BJ (cell line): Measurements from ENCODE around the gene CDYL2. TPM values are rescaled to one million over a fixed set of nuclear protein-coding genes. Genes with fewer than 3 reads are reported as not detected.

Experiments
- CTCF ChIA-PET: fragments of 350-600 bp; formaldehyde crosslinking; extraction: SDS; loops from one replicate; lab custom pipeline; 2021; ENCODE audit warnings: antibody characterized with exemption, inconsistent platforms; lab: Yijun Ruan, JAX
- POLR2A ChIA-PET: fragments of 300-600 bp; sonication (Branson Sonifier 250); formaldehyde crosslinking; extraction: SDS; loops from one replicate; lab custom pipeline; 2021; ENCODE audit warnings: antibody characterized with exemption; lab: Charles Lee
- DNase-seq: peaks from one replicate; pipeline ENCODE4 v3.0.0-alpha.2; 2011; ENCODE audit warnings: low read depth
- H3K27me3 ChIP-seq: 2 replicates; pipeline ENCODE4 v1.6.0; 2011; ENCODE audit warnings: low read length; ENCODE audit not compliant: control insufficient read depth, insufficient read depth
- H3K36me3 ChIP-seq: 2 replicates; pipeline ENCODE4 v1.5.1; 2011; ENCODE audit warnings: low read length; ENCODE audit not compliant: control insufficient read depth, insufficient read depth
- H3K4me3 ChIP-seq: 2 replicates; pipeline ENCODE4 v1.5.1; 2011; ENCODE audit warnings: low read depth, mild to moderate bottlenecking, control low read depth, low read length
- CTCF ChIP-seq: IDR thresholded peaks from 2 replicates; pipeline ENCODE4 v1.5.1; 2011; ENCODE audit warnings: low read depth, mild to moderate bottlenecking, control low read depth, inconsistent platforms, low read length, moderate library complexity; ENCODE audit not compliant: insufficient read depth
- polyA plus RNA-seq: library from polyadenylated mRNA; depleted of rRNA; stranded (reverse); fragments of >200 nt; gene quantifications from 2 replicates; pipeline ENCODE4 v1.2.3, GENCODE V29; 2011

The CDYL2 gene
- polyA plus RNA-seq, 1 experiment = 0.87 TPM

- Histone ChIP-seq H3K36me3 (no peaks in the 10 kb centered on the region), H3K4me3 (no peak overlapping the region), H3K27me3 (no peaks in the 10 kb centered on the region)
- ChIA-PET CTCF (no interaction called here), POLR2A (no interaction called here)
- no peak for DNase-seq
- no peak for TF ChIP-seq CTCF
Measured at GRCh38 chr16:80717611-80718010, 86.8 kb downstream of the CDYL2 start.

GRCh38 chr16:80716564-80717139 lies 87.7 kb downstream of the CDYL2 start:
- no peak overlapping the region for H3K4me3 ChIP-seq
- no peak for TF ChIP-seq CTCF
- ChIA-PET POLR2A (no interaction called here), CTCF (no interaction called here)
- no peaks in the 10 kb centered on the region for H3K36me3 ChIP-seq
- H3K27me3 ChIP-seq = no peaks in the 10 kb centered on the region
- DNase-seq = no peak

- CTCF ChIA-PET = no interaction called here
- no peak for DNase-seq
- H3K27me3 ChIP-seq = no peaks in the 10 kb centered on the region
- TF ChIP-seq CTCF = no peak
- no peak overlapping the region for H3K4me3 ChIP-seq
- POLR2A ChIA-PET = no interaction called here
- H3K36me3 ChIP-seq = no peaks in the 10 kb centered on the region
Measured at GRCh38 chr16:80711406-80711805, 93.0 kb downstream of the CDYL2 start.

- Histone ChIP-seq H3K27me3 (no peaks in the 10 kb centered on the region), H3K36me3 (no peaks in the 10 kb centered on the region), H3K4me3 (no peak overlapping the region)
- ChIA-PET CTCF (no interaction called here), POLR2A (no interaction called here)
- DNase-seq = no peak
- TF ChIP-seq CTCF = no peak
Measured at GRCh38 chr16:80710918-80711317, 93.5 kb downstream of the CDYL2 start.

- TF ChIP-seq CTCF = no peak
- no peaks in the 10 kb centered on the region for H3K36me3 ChIP-seq
- ChIA-PET POLR2A (no interaction called here), CTCF (no interaction called here)
- no peak overlapping the region for H3K4me3 ChIP-seq
- no peaks in the 10 kb centered on the region for H3K27me3 ChIP-seq
- DNase-seq = no peak
Measured at GRCh38 chr16:80708823-80709222, 95.6 kb downstream of the CDYL2 start.
